CD4-positive, alpha-beta T cell treated with Interferon alpha-2 for 1 hour (primary cell): ENCODE results near the gene TCERG1L.
"Not testable (repeated sequence)": the region's sequence is repeated elsewhere in the genome, so short reads cannot be mapped to it uniquely, and the experiment has no call there.

Experiments used
- DNase-seq, 2 donors: peaks; one replicate each; pipeline ENCODE4 v3.0.0-alpha.2; 2020 to 2022

TCERG1L gene

DNA sequence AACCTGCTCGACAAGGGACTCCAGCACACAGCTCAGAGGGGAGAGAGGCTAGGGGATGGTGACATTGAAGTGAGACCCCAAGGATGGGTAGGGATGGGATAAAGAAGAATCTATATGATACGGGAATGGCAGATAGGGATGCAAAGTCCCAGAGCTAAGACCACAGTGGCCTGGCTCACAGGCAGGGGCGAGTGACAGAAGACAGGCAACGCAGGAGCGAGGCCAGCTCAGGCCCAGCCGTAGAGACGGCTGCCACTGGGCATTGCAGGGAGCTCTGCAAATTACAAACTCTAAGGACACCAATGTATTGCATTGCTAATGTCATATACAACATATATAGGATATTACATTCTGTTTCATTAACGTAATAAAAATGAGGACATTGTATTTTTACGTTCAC lies 131.4 kb downstream of the TCERG1L start:
- no peak for DNase-seq

DNA sequence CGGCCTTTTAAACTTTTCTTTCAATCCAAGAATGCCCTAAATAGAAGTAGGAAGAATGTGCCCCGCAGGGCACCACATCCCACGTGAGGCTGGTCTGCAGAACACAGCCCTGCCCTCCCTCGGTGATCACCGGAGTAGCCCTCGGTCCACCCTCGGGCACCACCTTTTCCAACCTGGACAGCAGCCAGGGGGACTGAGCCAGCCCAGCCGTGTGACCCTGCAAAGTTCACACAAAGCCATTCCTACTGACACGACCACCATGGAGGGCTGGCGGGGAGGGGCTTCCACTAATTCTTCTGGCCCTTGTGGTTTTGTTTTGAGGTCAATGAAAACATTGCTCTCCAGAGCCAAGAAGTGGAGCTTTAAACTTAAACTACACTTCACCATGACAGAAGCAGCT lies 132.2 kb downstream of the TCERG1L start:
- no peak for DNase-seq

DNA sequence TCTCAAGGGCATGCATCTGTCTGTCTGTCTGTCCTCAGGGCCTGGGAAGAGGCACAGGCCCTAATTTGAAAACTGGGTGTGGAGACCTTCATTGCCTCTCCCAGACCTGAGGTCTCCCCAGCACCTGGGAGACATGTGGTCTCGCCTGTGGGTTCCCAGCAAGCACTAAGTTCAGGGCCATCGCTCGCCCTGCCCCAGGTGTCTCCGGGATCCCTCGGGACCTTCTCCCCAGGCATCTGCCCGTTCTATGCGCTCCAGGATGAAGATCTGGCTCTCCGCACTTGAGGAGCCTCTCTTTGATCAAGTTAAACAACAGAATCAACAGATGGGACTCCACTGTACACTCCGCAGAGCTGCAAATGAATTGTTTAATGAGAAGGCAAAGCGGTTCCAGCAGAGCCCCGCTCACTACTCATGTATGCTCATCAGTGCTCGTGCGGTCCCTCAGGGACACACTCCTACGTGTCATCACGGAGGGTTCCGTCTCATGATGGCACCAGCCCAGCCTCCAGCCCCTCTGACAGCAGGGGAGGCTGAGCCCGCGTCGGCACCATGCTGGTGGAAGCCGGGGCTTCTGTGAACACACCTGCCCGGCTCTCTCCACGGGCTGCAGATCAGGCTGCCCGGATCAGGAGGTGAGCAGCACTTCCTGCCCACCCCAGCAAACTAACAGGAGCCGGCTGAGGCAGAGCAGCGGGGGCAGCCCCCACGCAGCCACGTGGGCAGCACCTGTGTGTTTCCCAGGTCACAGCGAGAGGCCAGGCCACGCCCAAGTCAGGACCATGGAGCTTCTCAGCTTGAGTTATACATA lies 132.8 kb downstream of the TCERG1L start:
- no peak for DNase-seq

DNA sequence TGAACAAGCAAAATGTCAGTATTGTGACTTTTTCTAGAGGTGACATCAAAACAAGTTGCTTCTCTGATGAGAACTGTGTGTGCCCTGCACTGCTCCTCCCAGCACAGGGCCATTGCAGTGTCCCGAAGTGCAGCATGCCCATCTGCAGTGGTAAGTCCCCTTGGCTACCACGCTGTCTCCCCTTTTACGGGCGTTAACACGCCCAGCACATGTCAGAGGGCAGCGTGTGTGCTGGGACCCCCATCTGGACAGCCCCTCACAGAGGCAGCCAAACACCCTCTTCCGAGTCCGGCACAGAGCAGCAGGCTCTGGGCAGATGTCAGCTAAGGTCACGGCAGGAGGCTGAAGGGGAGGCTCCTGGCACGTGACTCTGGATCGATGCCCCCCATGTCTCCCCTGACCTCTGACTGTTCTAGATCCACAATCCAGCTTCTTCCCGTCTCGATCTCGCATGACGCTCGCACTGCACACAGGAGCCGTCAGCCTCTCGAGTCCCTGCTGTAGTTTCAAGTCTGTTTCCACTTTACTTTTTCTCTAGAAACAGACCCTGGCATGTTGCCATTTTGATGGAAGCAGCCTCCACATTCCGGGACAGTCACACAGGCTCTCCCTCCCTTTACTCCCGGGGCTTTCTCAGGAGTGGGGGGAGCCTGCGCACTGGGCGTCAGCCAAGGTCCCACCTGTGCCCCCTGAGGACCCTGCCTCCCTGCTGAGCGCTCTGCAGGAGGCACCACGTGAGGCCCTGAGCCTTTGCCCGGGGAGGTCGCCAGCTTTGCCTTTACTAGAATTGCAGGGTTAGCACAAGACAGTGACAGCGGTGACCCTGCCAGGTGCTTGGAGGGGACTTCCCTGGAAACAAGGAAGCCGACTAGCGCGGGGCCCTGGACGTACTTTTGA lies 133.8 kb downstream of the TCERG1L start:
- no peak for DNase-seq

DNA sequence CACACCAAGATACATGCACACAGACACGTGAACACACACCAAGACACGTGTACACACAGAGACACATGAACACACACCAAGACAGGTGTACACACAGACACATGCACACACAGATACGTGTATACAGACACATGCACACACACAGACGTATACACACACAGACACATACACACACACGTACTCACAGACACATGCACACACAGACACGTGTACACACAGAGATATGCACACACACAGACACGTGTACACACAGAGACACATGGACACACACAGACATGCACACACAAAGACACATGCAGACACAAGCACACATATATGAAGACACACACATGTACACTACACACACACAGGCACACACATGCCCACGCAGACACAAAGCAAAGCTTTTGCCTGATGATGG lies 134.6 kb downstream of the TCERG1L start:
- no peak for DNase-seq

DNA sequence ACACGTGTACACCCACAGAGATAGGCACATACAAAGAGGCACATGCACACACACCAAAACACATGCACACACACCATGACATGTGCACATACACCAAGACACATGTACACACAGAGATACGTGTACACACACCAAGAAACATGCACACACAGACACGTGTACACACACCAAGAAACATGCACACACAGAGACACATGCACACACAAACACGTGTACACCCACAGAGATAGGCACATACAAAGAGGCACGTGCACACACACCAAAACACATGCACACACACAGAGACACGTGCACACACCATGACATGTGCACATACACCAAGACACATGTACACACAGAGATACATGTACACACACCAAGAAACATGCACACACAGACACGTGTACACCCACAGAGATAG lies 135.2 kb downstream of the TCERG1L start:
- not testable (repeated sequence) for DNase-seq

DNA sequence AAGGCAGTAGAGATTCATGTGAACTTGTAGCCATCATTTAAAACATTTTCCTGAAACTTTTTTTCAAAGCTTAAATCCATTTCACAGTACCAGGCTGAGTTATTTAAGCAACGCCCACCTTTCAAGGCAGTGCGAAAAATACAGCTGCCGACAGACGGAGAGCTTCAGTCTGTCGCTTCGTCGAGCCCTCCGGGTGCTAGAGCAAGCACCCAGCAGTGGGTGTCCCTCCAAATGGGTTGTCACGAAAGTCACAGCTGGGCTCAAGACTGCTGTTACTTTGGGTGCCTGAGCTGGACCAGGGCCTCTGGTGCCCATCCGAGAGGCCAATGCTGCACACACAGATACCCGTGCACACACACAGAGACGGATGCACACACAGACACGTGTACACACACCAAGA lies 135.6 kb downstream of the TCERG1L start:
- no peak for DNase-seq

DNA sequence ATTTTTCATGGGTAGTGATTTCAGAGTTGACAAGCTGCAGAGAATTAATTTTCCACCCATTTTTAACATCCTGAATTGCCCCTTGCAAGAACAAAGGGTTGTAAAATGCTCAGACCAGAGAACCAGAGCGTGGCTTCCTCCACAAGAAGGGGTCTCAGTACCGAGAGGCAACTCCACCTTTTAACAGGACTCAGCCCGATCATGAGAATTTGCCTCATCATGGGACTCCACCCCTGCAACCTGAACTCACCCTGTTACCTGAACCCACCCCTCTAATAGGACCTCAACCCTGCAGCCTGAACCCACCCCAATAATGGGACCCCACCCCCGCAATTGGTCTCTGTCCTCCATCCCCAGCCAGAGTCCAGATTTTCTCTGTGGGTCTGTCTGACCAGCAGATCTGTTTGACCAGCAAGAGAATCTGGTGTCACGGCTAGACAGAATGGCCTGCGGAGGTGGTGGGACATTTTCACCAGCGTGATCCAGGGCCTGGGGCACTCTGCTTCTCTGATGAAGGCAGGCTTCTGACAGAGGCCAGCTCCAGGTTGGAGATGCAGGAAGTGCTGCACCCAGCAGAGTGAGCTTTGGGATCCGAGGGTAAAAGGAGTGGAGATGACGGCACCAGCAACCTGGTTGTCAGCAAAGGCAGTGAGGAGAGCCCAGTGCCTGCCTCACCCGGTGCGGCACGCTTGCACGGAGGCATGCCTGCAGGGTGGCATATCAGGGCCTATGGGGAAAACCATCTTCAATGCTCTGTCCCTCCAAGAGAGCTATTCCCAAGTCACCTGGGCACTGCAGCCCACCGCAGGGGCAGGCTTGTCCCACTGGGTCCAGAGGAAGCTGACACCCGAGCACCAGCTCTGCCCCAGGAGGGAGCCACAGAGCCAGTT lies 136.6 kb downstream of the TCERG1L start:
- DNase-seq, result no peak

DNA sequence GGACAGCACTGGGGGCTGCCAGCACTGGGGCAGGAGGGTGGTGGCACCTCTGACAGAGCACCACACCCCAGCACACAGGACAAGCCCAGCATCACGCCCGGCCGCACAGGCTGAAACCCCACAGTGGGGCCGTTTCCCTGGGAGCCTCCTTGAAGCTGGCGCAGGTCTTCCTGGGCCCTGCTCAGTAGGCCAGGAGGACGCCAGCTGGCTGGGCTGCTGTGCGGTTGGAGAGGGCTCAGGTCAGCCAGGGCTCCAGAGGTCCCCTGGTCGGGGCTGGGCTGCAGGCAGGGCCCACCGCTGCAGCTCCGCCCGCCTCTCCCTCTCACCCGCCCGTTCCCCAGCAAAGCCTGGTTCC lies 137.3 kb downstream of the TCERG1L start:
- DNase-seq, result no peak

DNA sequence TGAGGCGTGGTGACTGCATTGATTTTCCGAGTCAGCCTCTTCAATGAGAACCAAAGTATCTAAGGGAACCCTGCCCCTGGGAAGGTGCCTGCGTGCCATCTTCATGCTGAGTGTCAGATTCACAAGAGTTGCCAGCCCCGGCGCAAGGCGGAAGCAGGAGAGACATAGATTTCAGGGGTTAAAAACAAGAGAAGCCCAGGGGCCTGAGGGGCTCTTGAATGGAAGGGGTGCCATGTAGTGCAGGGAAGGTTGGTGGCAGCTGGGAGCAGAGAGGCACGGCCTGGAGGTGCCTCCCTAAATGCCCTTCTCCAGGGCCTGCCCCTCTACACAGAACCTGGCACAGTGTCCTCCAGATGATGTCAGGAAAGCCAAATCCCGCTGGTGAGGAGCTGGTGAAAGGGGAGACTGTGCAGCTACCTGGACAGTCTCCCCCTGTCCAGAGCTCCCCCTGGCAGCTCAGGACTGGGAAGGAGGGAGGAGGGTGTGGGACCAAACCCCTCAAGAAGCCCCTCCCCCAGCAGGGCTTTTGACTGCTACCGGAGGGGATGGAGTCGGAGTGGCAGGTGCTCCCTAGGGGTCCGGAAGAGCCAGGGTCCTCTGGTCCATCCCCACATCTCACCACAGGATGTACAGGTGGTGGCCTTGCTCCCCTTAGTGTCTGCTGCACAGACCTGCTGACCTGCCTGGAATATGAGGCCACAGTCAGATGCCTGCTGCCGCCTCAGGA lies 137.9 kb downstream of the TCERG1L start:
- no peak for DNase-seq

DNA sequence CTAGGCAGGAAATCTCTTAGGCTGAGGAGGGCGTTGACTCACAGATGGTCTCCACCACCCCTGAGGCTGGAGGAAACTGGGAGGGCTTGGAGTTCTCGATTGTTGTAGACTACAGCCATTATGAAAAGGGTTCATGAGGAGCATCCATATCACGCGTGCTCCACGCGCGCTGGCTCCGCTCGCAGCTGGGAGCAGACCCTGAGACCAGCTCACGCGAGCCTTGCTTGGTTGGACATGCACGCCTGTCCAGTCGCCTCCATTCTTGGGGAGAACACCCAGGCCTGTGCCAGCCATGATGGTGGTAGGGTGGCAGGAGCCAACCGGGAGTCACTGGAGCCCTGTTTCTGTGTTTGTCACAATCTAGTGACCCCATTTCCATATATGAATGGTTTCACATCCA lies 139.1 kb downstream of the TCERG1L start:
- no peak for DNase-seq

DNA sequence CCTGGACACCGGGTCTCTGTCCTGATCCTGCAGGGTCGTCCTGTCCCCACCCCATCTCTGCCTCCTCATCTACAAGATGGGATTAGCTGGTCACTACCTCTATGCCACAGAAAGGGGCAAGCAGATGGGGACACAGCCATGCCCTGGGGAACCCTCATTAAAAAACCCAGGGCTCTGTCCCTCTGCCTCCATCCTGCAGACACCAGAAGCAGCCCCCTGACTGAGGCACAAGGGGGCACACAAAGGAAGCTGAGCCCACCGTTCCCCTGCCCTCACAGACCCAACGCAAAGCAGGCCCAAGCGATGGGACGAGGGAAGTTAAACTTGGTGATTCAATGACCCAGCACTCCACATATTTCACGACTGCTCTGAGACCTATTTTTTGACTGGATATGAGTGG lies 142.4 kb downstream of the TCERG1L start:
- DNase-seq, result no peak

DNA sequence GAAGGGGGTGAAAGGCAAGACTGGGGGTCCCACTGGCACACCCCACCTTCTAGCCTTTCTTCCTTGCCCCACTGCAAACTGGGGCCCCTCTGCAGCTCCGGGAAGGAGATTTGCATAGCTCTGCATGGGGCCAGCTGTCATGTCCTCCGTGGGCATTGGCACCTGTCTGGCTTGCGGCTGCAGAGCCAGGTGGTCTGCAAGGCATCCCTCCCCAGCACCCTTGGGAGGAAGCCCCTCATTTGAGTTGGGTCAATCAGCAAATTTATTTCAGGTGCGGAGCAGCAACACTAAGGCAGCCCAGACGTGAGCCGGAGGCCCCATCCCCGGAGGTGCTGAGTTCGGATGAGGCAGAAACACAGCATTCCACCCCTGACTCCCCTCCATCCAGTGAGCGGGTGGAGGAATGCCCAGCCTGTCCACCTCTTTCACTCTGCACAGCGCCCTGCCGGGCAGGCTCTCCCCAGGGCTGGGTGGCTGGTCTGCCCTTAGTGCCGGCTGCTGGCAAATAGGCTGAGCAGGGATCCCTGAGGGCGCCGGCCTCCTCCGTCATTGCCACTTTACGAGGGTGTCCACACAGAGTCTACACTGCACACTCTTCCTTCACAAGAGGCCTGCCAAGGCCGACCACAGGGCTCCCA lies 143.2 kb downstream of the TCERG1L start:
- no peak for DNase-seq

DNA sequence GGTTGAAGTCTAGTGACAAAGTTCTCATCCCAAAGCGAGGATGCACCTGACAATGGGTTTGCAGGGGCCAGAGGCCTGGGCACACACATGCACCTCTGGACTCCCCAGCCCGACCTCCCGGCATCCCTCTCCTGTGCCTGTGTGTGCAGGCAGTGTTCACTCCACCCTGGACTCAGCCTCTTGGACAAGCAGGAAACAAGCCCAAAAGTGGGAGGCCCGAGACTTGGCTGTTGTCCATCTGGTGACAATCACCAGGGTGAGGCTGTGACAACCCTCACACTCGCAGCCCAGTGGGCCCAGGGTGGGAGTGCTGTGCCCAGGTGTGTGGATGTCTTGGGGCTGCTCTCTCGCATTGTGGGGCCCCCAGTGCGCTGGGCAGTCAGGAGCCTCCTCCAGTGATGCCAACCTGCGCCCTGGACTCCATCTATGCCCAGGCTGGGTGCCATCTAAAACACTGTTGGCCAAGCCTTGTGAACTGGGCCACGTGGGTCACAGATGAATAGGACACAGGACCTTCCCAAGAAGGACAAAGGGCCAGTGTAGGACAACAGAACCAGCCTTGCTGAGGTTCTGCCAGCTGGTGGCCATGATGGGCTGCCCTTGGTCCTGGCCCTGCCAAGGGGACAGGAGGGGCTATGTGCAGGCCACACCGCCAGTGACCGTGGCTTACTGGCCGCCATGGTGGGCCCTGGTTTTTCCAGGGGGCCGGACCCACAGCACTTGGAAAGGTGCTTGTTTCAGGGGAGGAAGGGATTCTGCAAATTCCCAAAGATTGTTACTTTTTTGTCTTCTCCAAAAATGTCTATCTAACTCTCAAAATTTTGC lies 144.3 kb downstream of the TCERG1L start:
- no peak for DNase-seq

DNA sequence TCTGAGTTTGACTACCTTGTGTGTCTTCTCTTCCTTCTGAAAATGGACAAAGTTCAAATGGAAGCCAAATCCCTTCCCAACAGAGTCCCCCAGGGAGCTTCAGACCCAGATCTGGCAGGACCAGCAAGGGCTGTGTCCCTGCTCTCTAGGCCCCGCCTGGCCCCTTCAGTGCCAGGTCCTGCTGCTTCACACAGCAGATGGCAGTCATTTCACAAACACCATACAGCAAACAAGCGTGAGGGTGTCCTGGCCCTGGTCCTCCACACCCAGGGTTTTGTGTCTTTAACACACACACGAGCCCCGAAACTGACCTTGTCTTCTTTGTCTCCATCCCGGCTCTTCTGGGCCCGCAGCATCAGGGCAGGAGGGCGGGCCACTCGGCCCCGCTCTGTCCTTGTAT lies 145.0 kb downstream of the TCERG1L start:
- no peak for DNase-seq

DNA sequence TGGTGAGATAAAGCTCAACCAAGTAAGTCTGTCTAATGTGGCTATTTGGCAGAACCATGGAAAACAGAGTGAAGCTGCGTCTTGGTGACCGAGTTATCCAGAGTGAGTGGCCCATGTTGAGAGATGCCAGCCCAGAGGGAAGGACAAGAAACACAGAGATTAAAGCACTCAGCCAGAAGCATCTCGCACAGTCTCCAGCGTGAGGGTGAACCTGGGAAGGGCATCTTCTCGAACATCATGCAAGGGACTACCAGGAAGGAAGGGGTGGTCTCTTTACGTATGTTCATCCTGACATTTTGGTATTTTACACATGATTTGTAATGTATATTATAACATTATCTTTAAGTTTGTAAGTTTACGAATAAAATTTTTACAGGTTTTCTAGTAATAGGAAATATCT lies 146.4 kb downstream of the TCERG1L start:
- DNase-seq, result no peak

DNA sequence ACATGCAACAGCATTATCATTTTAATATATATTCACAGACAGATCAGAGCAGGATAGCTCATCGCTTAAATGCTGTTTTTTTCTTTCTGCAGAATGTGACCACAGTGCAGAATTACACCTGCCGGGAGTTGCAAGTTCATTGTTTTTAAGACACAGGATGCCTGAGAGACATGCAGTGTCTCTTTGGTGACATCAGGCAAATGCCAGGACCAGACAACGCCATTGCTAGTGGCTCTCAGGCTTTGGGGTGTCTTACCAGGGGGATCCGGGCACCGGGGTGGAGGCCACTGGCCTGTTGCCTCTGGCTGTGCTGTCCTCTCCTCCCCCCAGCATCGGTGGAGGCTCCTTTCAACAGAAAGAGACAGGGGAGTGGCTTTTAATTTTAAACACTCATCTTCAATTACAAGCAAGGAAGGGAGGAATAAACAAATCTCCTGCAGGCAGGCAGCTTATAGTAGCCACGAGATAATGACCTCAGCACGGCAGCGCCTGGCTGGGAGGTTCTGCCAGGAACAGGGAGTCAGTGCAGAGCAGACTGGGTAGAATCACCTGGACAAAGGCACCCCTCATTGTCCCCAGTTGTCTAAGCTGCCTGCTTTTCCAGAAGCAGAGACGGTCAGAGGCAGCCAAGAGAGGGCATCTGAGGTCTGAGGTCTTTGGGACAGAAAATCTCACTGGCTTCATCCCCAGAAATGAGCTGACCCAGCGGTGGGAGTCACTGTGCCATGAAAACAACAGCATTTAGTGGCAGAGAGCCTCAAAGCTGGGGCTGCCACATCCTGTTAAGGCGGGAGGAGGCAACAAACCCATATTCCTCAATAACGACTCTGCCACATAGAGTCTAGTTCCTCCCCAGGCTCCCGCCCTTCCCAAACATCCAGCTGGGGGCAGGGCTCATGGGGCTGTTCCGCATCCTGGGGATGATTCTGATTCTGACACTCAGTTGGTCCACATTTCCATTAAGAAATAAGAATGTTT lies 148.4 kb downstream of the TCERG1L start:
- DNase-seq, result no peak

DNA sequence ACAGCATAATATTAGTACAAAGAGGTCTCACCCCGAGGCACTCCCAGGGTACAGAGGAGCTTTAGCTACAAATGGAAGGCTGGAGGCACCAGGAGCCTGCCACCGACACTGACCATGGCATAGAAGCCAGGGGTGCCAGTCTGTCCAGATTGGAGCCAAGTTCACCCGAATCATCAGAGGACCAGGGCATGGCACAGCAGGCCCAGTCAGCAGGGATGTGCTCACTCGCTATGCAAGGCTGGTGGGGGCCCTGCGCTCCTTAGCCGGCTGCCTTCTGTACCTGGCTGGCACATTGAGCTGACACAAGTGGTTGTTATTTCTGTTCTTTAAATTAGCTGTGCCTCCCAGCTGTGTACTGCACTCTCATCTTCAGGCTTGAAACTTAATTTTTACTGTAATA lies 149.3 kb downstream of the TCERG1L start:
- DNase-seq, result no peak

DNA sequence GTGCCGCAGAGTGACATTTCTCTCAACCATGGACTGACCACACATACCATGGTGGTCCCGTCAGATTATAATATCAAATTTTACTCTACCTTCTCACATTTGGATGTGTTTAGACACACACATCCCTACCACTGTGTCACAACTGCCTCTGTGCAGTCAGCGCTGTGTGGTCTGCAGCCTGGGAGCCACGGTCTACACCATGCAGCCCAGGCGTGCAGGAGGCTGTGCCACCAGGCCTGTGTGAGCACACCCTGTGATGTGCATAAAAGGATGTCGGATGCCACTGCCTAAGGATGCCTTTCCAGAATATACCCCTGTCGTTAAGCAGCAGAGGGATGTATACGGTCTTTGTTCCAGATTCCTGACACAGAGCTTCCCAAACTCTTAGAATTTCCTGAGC lies 150.4 kb downstream of the TCERG1L start:
- no peak for DNase-seq
